Duodenal mucosa (tissue), 2 donors: ENCODE results near the gene GSTA3.
"Not testable (repeated sequence)": the region's sequence is repeated elsewhere in the genome, so short reads cannot be mapped to it uniquely, and the experiment has no call there.

ENCODE experiments used
- H3K27ac ChIP-seq: one replicate; pipeline ENCODE4 v1.7.0; 2013; ENCODE audit warnings: low read depth, low read length
- H3K27me3 ChIP-seq, 2 donors: one replicate each; pipeline ENCODE4 v1.7.0; 2013; ENCODE audit warnings: low read length in 2 of 2, control low read depth in 1 of 2; ENCODE audit not compliant: insufficient read depth in 2 of 2, control insufficient read depth in 1 of 2
- H3K36me3 ChIP-seq, 2 donors: one replicate each; pipeline ENCODE4 v1.7.0; 2013; ENCODE audit warnings: low read length in 2 of 2, control low read depth in 1 of 2; ENCODE audit not compliant: insufficient read depth in 2 of 2, control insufficient read depth in 1 of 2
- H3K4me1 ChIP-seq, 2 donors: one replicate each; pipeline ENCODE4 v1.7.0; 2013; ENCODE audit warnings: low read length in 2 of 2, control low read depth in 1 of 2; ENCODE audit not compliant: insufficient read depth in 2 of 2, control insufficient read depth in 1 of 2
- H3K4me3 ChIP-seq, 2 donors: one replicate each; pipeline ENCODE4 v1.7.0; 2013; ENCODE audit warnings: low read length in 2 of 2, low read depth in 1 of 2
- H3K9ac ChIP-seq, 2 donors: one replicate each; pipeline ENCODE4 v1.7.0; 2013; ENCODE audit warnings: low read length in 2 of 2, low read depth in 1 of 2
- H3K9me3 ChIP-seq, 2 donors: one replicate each; pipeline ENCODE4 v1.7.0; 2013; ENCODE audit warnings: low read length in 2 of 2, control low read depth in 1 of 2; ENCODE audit not compliant: control insufficient read depth in 1 of 2

Gene GSTA3

GRCh38 chr6:52887910-52888524 lies 21.5 kb downstream of the GSTA3 start:
- H3K27ac ChIP-seq, result no peak overlapping the region
- no peaks in the 10 kb centered on the region for H3K4me1 ChIP-seq
- H3K4me3 ChIP-seq, result no peak overlapping the region
- H3K27me3 ChIP-seq, result no peaks in the 10 kb centered on the region
- no peaks in the 10 kb centered on the region for H3K9me3 ChIP-seq
- no peaks in the 10 kb centered on the region for H3K36me3 ChIP-seq
- H3K9ac ChIP-seq, result no peak overlapping the region

GRCh38 chr6:52881996-52882841 lies 27.3 kb downstream of the GSTA3 start:
- Histone ChIP-seq H3K4me3 (peak overlapping the region; percentile 79 to 94), H3K27me3 (no peaks in the 10 kb centered on the region), H3K36me3 (no peaks in the 10 kb centered on the region), H3K27ac (no peak overlapping the region), H3K9me3 (no peaks in the 10 kb centered on the region), H3K4me1 (no peaks in the 10 kb centered on the region), H3K9ac (peak overlapping the region; percentile 78 to 83)

- Histone ChIP-seq H3K36me3 (no peaks in the 10 kb centered on the region), H3K27me3 (no peaks in the 10 kb centered on the region), H3K4me1 (peaks cover 0 to 3% of the 10 kb centered on the region in 2 donors), H3K9ac (peak overlapping the region; percentile 78 to 83), H3K9me3 (no peaks in the 10 kb centered on the region), H3K4me3 (peak overlapping the region; percentile 79 to 94), H3K27ac (no peak overlapping the region)
Observed at GRCh38 chr6:52881662-52881995, 27.9 kb downstream of the GSTA3 start.

GRCh38 chr6:52877786-52878185 lies 31.7 kb downstream of the GSTA3 start:
- H3K27ac ChIP-seq, result no peak overlapping the region
- no peak overlapping the region for H3K4me3 ChIP-seq
- H3K36me3 ChIP-seq, result no peaks in the 10 kb centered on the region
- H3K4me1 ChIP-seq, result peaks cover 0 to 9% of the 10 kb centered on the region in 2 donors
- no peaks in the 10 kb centered on the region for H3K27me3 ChIP-seq
- H3K9ac ChIP-seq, result no peak overlapping the region
- H3K9me3 ChIP-seq, result no peaks in the 10 kb centered on the region

- no peak overlapping the region for H3K4me3 ChIP-seq
- H3K9ac ChIP-seq, result no peak overlapping the region
- H3K36me3 ChIP-seq, result no peaks in the 10 kb centered on the region
- H3K4me1 ChIP-seq, result peaks cover 0 to 15% of the 10 kb centered on the region in 2 donors
- no peaks in the 10 kb centered on the region for H3K27me3 ChIP-seq
- no peaks in the 10 kb centered on the region for H3K9me3 ChIP-seq
- H3K27ac ChIP-seq, result no peak overlapping the region
Observed at GRCh38 chr6:52877168-52877567, 32.3 kb downstream of the GSTA3 start.

GRCh38 chr6:52876056-52876787 lies 33.3 kb downstream of the GSTA3 start:
- Histone ChIP-seq H3K4me3 (no peak overlapping the region), H3K9ac (no peak overlapping the region), H3K27me3 (no peaks in the 10 kb centered on the region), H3K36me3 (no peaks in the 10 kb centered on the region), H3K9me3 (no peaks in the 10 kb centered on the region), H3K4me1 (peaks cover 4 to 22% of the 10 kb centered on the region in 2 donors), H3K27ac (no peak overlapping the region)

- Histone ChIP-seq H3K4me1 (peaks cover 4 to 22% of the 10 kb centered on the region in 2 donors), H3K27me3 (no peaks in the 10 kb centered on the region), H3K9ac (no peak overlapping the region), H3K36me3 (no peaks in the 10 kb centered on the region), H3K9me3 (no peaks in the 10 kb centered on the region), H3K4me3 (no peak overlapping the region), H3K27ac (no peak overlapping the region)
Observed at GRCh38 chr6:52872031-52872430, 37.5 kb downstream of the GSTA3 start.

- Histone ChIP-seq H3K27me3 (no peaks in the 10 kb centered on the region), H3K4me1 (peaks cover 4 to 18% of the 10 kb centered on the region in 2 donors)
Observed at GRCh38 chr6:52871621-52872020, 37.9 kb downstream of the GSTA3 start.

GRCh38 chr6:52870335-52871091 lies 39.0 kb downstream of the GSTA3 start:
- H3K36me3 ChIP-seq, H3K9ac ChIP-seq, H3K9me3 ChIP-seq, H3K27ac ChIP-seq, H3K4me3 ChIP-seq, H3K27me3 ChIP-seq: not testable (repeated sequence)
- H3K4me1 ChIP-seq, result peaks cover 4 to 15% of the 10 kb centered on the region in 2 donors

More at GRCh38 chr6:52871621-52872020, 37.9 kb downstream of the GSTA3 start:
- Histone ChIP-seq H3K27ac (no peak overlapping the region), H3K36me3 (no peaks in the 10 kb centered on the region), H3K9ac (no peak overlapping the region), H3K9me3 (no peaks in the 10 kb centered on the region), H3K4me3 (no peak overlapping the region)
